ENCODE measurements around the gene GABPB2.

The GABPB2 gene

DNA sequence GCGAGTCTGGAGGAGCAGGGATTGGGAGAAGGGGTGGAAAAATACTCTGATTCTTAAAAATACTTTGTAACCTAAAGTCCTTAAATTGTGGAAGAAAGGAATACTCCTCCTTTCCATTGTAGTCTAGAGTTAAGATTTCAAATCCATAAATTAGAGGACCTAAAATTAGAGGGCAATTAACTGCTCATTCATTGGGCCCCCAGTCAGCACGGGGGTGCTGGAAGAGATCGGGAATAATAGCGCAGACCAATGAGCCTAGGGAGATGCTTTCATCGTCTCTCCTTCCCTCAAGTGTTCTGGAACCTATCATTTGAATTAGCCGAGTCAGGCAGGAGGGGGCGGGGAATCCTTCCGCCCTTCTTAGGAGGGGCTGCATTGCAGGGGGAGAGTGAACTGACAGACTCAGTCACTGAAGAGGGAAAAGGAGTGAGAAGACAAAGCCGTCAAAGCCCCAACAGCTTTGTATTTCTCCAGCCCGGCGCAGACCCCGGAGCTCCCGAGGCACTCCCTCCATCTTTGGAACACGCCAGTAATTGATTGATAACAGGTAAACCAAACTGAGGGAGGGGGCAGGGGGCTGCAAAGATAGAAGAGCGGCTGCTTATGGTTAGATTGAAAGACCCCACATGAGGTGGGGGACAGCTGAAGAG lies 10.4 kb upstream of the GABPB2 start, which contains the start of gene MLLT11:
TSS of gene MLLT11 (plus strand) at position 391 of the 650 bp plus-strand sequence. CDS start 6,828 bp downstream, outside the sequence.
- H2BK5ac ChIP-seq (ENCODE audit: low read length): peak within 1 kb of the TSS; percentile 66
- peak within 1 kb of the TSS; percentile 92 for H4K5ac ChIP-seq (ENCODE audit: low read length)
- H3K27ac ChIP-seq (ENCODE audit: low read depth, low read length): peak within 1 kb of the TSS; percentile 92
- peak within 1 kb of the TSS; percentile 91 for H3K4me3 ChIP-seq (ENCODE audit: low read length)
- H3K27me3 ChIP-seq (ENCODE audit: insufficient read depth, low read length, poor library complexity): no peaks in the 10 kb centered on the region
- peak within 1 kb of the TSS; percentile 89 for H3K9ac ChIP-seq (ENCODE audit: low read length)
- peak within 1 kb of the TSS; percentile 89 for H3K4me2 ChIP-seq (ENCODE audit: low read length)
- H3K4ac ChIP-seq (ENCODE audit: low read depth, low read length): peak within 1 kb of the TSS; percentile 95
- peak within 1 kb of the TSS; percentile 94 for H3K18ac ChIP-seq (ENCODE audit: low read length)
- WGBS (ENCODE audit: extremely low coverage, insufficient coverage, low lambda C conversion rate): no CpG with 5 or more reads among the region's 15 CpGs
- peaks cover 8% of the 10 kb centered on the region for H3K36me3 ChIP-seq (ENCODE audit: control insufficient read depth, insufficient read depth, low read length)
- peak; percentile 98 for DNase-seq
- peak within 1 kb of the TSS; percentile 60 for H2AK5ac ChIP-seq (ENCODE audit: low read length)
- no peak within 1 kb of the TSS for H2BK15ac ChIP-seq (replicated peaks; ENCODE audit: low read depth)
- H3K56ac ChIP-seq (ENCODE audit: low read length): peak within 1 kb of the TSS; percentile 96
- peaks cover 17% of the 10 kb centered on the region for H3K79me1 ChIP-seq (ENCODE audit: low read length)
- H4K8ac ChIP-seq (ENCODE audit: low read depth, low read length): peak within 1 kb of the TSS; percentile 69
- H2BK120ac ChIP-seq (ENCODE audit: low read depth, low read length): peak within 1 kb of the TSS; percentile 76
- peaks cover 10% of the 10 kb centered on the region for H3K4me1 ChIP-seq (ENCODE audit: control insufficient read depth, low read depth, low read length)
- H3K79me2 ChIP-seq (ENCODE audit: control insufficient read depth, insufficient read depth, low read length): peaks cover 70% of the 10 kb centered on the region
- H3K23ac ChIP-seq (ENCODE audit: low read length): peak within 1 kb of the TSS; percentile 95

DNA sequence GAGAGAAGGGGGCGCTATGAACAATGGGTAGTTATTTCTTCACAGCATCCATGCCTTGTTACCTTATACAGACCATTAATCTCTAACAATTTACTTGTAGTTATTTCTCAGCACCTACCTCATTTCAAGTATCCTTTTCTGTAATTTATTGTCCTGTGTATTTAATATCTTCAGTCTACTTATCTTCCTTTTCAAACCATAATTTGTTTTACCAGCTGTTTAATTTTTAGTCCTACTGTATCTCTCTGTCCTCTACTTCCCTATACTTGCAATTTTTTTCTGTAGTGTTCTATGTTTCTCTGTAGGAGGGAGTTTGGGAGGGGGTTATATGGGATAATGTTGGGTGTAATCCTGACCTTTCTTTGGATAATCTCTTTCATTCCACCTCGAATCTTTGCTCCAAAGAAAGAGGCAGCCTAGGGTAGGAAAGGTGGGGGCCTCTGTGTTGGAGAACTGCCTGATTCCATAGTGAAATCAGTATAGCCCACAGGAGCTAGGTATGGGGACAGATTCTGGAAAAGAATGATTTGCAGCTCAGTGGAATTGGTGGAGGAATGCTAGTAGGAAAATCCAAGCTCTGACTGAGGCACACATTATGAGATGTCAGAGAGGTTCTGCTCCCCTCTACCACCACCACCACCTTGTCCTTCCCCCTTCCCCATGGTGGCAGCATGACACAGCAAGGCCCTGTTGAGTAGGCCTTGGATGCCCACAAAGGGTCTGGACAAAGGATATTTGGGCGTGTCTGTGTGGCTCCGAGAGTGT lies 9.7 kb upstream of the GABPB2 start:
- Histone ChIP-seq H4K8ac (ENCODE audit: low read depth, low read length) (no peak overlapping the region), H3K27me3 (ENCODE audit: insufficient read depth, low read length, poor library complexity) (no peaks in the 10 kb centered on the region), H3K18ac (ENCODE audit: low read length) (peak overlapping the region; percentile 94), H2AK5ac (ENCODE audit: low read length) (peak overlapping the region; percentile 60), H3K4ac (ENCODE audit: low read depth, low read length) (peak overlapping the region; percentile 95), H4K5ac (ENCODE audit: low read length) (no peak overlapping the region), H2BK5ac (ENCODE audit: low read length) (peak overlapping the region; percentile 38), H3K79me1 (ENCODE audit: low read length) (peaks cover 17% of the 10 kb centered on the region), H3K79me2 (ENCODE audit: control insufficient read depth, insufficient read depth, low read length) (peaks cover 74% of the 10 kb centered on the region), H3K9ac (ENCODE audit: low read length) (peak overlapping the region; percentile 89), H3K23ac (ENCODE audit: low read length) (no peak overlapping the region), H3K27ac (ENCODE audit: low read depth, low read length) (peak overlapping the region; percentile 92), H2BK120ac (ENCODE audit: low read depth, low read length) (no peak overlapping the region), H3K56ac (ENCODE audit: low read length) (peak overlapping the region; percentile 92), H3K4me1 (ENCODE audit: control insufficient read depth, low read depth, low read length) (peaks cover 10% of the 10 kb centered on the region), H2BK15ac (replicated peaks; ENCODE audit: low read depth) (no peak overlapping the region), H3K36me3 (ENCODE audit: control insufficient read depth, insufficient read depth, low read length) (peaks cover 7% of the 10 kb centered on the region), H3K4me2 (ENCODE audit: low read length) (peak overlapping the region; percentile 40), H3K4me3 (ENCODE audit: low read length) (peak overlapping the region; percentile 82)
- WGBS (ENCODE audit: extremely low coverage, insufficient coverage, low lambda C conversion rate): no CpG with 5 or more reads among the region's 4 CpGs
- peak; percentile 64 for DNase-seq

DNA sequence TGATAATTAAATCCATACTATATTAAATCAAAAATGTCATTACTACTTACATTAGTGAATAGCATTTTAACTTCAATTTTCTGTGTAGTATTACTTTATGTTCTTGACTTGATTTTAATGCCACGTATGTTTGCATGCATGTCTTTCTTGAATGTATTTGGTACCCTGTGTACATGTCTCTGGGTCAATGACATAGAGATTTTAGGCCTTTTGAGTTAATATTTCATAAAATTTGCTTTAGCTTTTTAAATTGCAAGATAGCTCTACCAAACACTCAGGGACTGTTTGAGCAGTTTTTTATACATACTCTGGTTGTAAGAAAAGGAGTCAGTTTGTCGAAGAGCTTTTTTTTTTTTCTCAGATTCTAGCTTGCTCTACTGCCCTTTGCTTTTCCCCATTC lies 8.9 kb upstream of the GABPB2 start:
- WGBS (ENCODE audit: extremely low coverage, insufficient coverage, low lambda C conversion rate): no CpG with 5 or more reads among the region's 2 CpGs
- no peak overlapping the region for H3K27ac ChIP-seq (ENCODE audit: low read depth, low read length)

DNA sequence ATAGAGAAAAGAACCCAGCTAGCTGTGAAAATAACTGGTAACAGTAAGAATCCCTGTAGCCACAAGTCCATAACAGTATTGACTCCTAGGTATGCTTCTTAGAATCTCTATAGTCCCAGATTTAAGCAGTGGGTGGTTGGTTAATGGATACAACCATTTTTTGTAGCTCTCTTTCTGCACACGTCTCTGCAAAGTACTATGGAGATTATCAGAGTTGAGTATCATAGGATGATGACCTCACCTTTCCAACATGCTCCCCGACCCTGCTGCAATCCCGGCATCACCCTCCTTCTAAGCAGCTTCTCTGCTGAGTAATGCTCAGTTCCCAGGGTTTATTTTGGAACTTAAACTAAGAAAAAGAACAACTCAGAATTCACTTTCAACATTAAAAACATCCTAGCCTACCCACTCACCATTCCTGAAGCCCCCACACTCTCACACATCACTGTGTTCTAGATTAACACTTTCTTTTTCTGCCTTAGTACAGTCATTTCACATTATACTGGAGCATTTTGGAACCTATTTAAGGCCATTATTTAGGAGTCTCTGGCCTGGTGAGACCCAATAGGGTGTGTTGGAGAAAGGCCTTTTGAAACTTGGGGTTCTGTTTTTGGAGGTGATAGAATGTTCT lies 7.7 kb upstream of the GABPB2 start:
- peak; percentile 80 for DNase-seq
- H3K4me2 ChIP-seq (ENCODE audit: low read length): peak overlapping the region; percentile 25
- H2BK15ac ChIP-seq (replicated peaks; ENCODE audit: low read depth): no peak overlapping the region
- no peak overlapping the region for H3K27ac ChIP-seq (ENCODE audit: low read depth, low read length)
- no peak overlapping the region for H3K23ac ChIP-seq (ENCODE audit: low read length)
- WGBS (ENCODE audit: extremely low coverage, insufficient coverage, low lambda C conversion rate): no CpG with 5 or more reads among the region's 3 CpGs
- no peak overlapping the region for H2BK5ac ChIP-seq (ENCODE audit: low read length)
- no peak overlapping the region for H3K4me3 ChIP-seq (ENCODE audit: low read length)
- H3K36me3 ChIP-seq (ENCODE audit: control insufficient read depth, insufficient read depth, low read length): peaks cover 5% of the 10 kb centered on the region
- peaks cover 11% of the 10 kb centered on the region for H3K79me1 ChIP-seq (ENCODE audit: low read length)
- H3K4ac ChIP-seq (ENCODE audit: low read depth, low read length): no peak overlapping the region
- H4K8ac ChIP-seq (ENCODE audit: low read depth, low read length): no peak overlapping the region
- H3K27me3 ChIP-seq (ENCODE audit: insufficient read depth, low read length, poor library complexity): no peaks in the 10 kb centered on the region
- H2AK5ac ChIP-seq (ENCODE audit: low read length): no peak overlapping the region
- no peak overlapping the region for H2BK120ac ChIP-seq (ENCODE audit: low read depth, low read length)
- peaks cover 5% of the 10 kb centered on the region for H3K4me1 ChIP-seq (ENCODE audit: control insufficient read depth, low read depth, low read length)
- no peak overlapping the region for H4K5ac ChIP-seq (ENCODE audit: low read length)
- peak overlapping the region; percentile 6 for H3K56ac ChIP-seq (ENCODE audit: low read length)
- H3K18ac ChIP-seq (ENCODE audit: low read length): no peak overlapping the region
- peak overlapping the region; percentile 33 for H3K9ac ChIP-seq (ENCODE audit: low read length)
- peaks cover 64% of the 10 kb centered on the region for H3K79me2 ChIP-seq (ENCODE audit: control insufficient read depth, insufficient read depth, low read length)

More for the DNA sequence above, 8.9 kb upstream of the GABPB2 start:
- no peak for DNase-seq
- Histone ChIP-seq H3K36me3 (ENCODE audit: control insufficient read depth, insufficient read depth, low read length) (peaks cover 3% of the 10 kb centered on the region), H3K4me2 (ENCODE audit: low read length) (peak overlapping the region; percentile 54), H4K5ac (ENCODE audit: low read length) (no peak overlapping the region), H3K18ac (ENCODE audit: low read length) (no peak overlapping the region), H2AK5ac (ENCODE audit: low read length) (no peak overlapping the region), H3K27me3 (ENCODE audit: insufficient read depth, low read length, poor library complexity) (no peaks in the 10 kb centered on the region), H3K23ac (ENCODE audit: low read length) (no peak overlapping the region), H3K79me1 (ENCODE audit: low read length) (peaks cover 11% of the 10 kb centered on the region), H3K56ac (ENCODE audit: low read length) (peak overlapping the region; percentile 92), H3K4ac (ENCODE audit: low read depth, low read length) (no peak overlapping the region), H3K9ac (ENCODE audit: low read length) (peak overlapping the region; percentile 89), H2BK5ac (ENCODE audit: low read length) (no peak overlapping the region), H3K4me3 (ENCODE audit: low read length) (peak overlapping the region; percentile 21), H3K4me1 (ENCODE audit: control insufficient read depth, low read depth, low read length) (peaks cover 7% of the 10 kb centered on the region), H3K79me2 (ENCODE audit: control insufficient read depth, insufficient read depth, low read length) (peaks cover 71% of the 10 kb centered on the region), H4K8ac (ENCODE audit: low read depth, low read length) (no peak overlapping the region), H2BK120ac (ENCODE audit: low read depth, low read length) (no peak overlapping the region), H2BK15ac (replicated peaks; ENCODE audit: low read depth) (no peak overlapping the region)

DNA sequence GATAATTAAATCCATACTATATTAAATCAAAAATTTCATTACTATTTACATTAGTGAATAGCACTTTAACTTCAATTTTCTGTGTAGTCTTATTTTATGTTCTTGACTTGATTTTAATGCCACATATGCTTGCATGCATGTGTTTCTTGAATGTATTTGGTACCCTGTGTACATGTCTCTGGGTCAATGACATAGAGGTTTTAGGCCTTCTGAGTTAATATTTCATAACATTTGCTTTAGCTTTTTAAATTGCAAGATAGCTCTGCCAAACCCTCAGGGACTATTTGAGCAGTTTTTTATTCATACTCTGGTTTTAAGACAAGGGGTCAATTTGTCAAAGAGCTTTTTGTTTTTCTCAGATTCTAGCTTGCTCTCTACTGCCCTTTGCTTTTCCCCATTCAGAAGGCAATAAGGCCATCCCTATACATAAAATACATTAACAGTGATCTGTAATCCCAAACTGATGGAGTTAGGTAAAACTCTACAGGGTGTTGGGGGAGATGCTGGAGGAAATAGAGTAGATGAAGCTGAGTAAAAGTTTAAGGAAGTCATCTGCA lies 5.4 kb upstream of the GABPB2 start:
- Histone ChIP-seq H2BK5ac (ENCODE audit: low read length) (no peak overlapping the region), H2AK5ac (ENCODE audit: low read length) (no peak overlapping the region), H3K56ac (ENCODE audit: low read length) (no peak overlapping the region), H3K4me2 (ENCODE audit: low read length) (no peak overlapping the region), H4K8ac (ENCODE audit: low read depth, low read length) (no peak overlapping the region), H2BK120ac (ENCODE audit: low read depth, low read length) (no peak overlapping the region), H2BK15ac (replicated peaks; ENCODE audit: low read depth) (no peak overlapping the region), H3K27me3 (ENCODE audit: insufficient read depth, low read length, poor library complexity) (no peaks in the 10 kb centered on the region), H3K4me1 (ENCODE audit: control insufficient read depth, low read depth, low read length) (peaks cover 3% of the 10 kb centered on the region), H4K5ac (ENCODE audit: low read length) (no peak overlapping the region), H3K4ac (ENCODE audit: low read depth, low read length) (no peak overlapping the region), H3K9ac (ENCODE audit: low read length) (no peak overlapping the region), H3K23ac (ENCODE audit: low read length) (no peak overlapping the region), H3K79me1 (ENCODE audit: low read length) (peaks cover 8% of the 10 kb centered on the region), H3K18ac (ENCODE audit: low read length) (no peak overlapping the region), H3K36me3 (ENCODE audit: control insufficient read depth, insufficient read depth, low read length) (peaks cover 5% of the 10 kb centered on the region), H3K27ac (ENCODE audit: low read depth, low read length) (no peak overlapping the region), H3K4me3 (ENCODE audit: low read length) (no peak overlapping the region), H3K79me2 (ENCODE audit: control insufficient read depth, insufficient read depth, low read length) (peaks cover 49% of the 10 kb centered on the region)
- no peak for DNase-seq
